GM19455 (cell line): ENCODE data around the gene REEP6.
"Not testable (repeated sequence)": the region's sequence is repeated elsewhere in the genome, so short reads cannot be mapped to it uniquely, and the experiment has no call there.

Source experiments
- ATAC-seq: cut with Tn5 transposase; IDR thresholded peaks from one replicate; pipeline ENCODE4 v1.9.1; 2021; ENCODE audit not compliant: unreplicated experiment

The REEP6 gene

GRCh38 chr19:1488282-1488601, 2.7 kb upstream of the REEP6 start:
- no peak for ATAC-seq

GRCh38 chr19:1489463-1490310, 1.3 kb upstream of the REEP6 start:
- ATAC-seq, result no peak

GRCh38 chr19:1490311-1491113, 469 bp upstream of the REEP6 start, which contains the start of gene PCSK4:
Gene PCSK4 (minus strand): TSS chr19:1490350. CDS start chr19:1490346, 4 bp downstream.
- ATAC-seq, result peak; percentile 71

GRCh38 chr19:1491849-1492170, 829 bp downstream of the REEP6 start:
- ATAC-seq, result no peak

- no peak for ATAC-seq
Measured at GRCh38 chr19:1492474-1493006, 1.6 kb downstream of the REEP6 start.

- no peak for ATAC-seq
Measured at GRCh38 chr19:1494115-1494815, 3.3 kb downstream of the REEP6 start.

- ATAC-seq, result no peak
Measured at GRCh38 chr19:1495051-1495798, 4.2 kb downstream of the REEP6 start.

- no peak for ATAC-seq
Measured at GRCh38 chr19:1495799-1496713, 5.1 kb downstream of the REEP6 start.

GRCh38 chr19:1496714-1497577, 6.0 kb downstream of the REEP6 start:
- ATAC-seq, result no peak

GRCh38 chr19:1497578-1498235, 6.7 kb downstream of the REEP6 start:
- no peak for ATAC-seq

- ATAC-seq, result not testable (repeated sequence)
Measured at GRCh38 chr19:1499231-1499630, 8.2 kb downstream of the REEP6 start.

- ATAC-seq, result no peak
Measured at GRCh38 chr19:1501200-1501595, 10.2 kb downstream of the REEP6 start.

- ATAC-seq, result no peak
Measured at GRCh38 chr19:1502433-1503088, 11.6 kb downstream of the REEP6 start.

- ATAC-seq, result no peak
Measured at GRCh38 chr19:1503089-1503924, 12.3 kb downstream of the REEP6 start.

GRCh38 chr19:1503925-1504773, 13.2 kb downstream of the REEP6 start:
- ATAC-seq, result no peak

- ATAC-seq, result no peak
Measured at GRCh38 chr19:1505012-1505411, 14.0 kb downstream of the REEP6 start.
